UCSD-AML1 (cell line): ENCODE measurements around the gene MED7.

Experiments
- DNase-seq: peaks from one replicate; lab custom pipeline; 2025; ENCODE audit not compliant: unreplicated experiment; lab: John Stamatoyannopoulos, UW

Gene MED7

DNA sequence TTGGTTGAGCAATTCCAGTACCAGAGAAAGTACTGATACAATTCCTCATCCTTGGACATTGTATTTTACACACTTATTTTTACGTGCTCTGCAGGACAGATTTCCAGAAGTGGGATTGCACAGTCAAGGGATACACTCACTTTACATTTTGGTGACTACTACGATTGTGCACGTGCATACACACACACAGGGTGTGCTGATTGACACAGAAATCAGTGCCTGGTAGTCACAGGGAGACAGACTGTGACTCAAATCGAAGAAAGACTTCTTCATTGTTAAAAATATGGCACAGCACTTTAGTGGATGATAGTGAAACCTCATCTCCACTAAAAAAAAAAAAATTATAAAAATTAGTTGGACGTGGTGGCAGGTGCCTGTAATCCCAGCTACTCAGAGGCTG lies 21.9 kb upstream of the MED7 start:
- no peak for DNase-seq

DNA sequence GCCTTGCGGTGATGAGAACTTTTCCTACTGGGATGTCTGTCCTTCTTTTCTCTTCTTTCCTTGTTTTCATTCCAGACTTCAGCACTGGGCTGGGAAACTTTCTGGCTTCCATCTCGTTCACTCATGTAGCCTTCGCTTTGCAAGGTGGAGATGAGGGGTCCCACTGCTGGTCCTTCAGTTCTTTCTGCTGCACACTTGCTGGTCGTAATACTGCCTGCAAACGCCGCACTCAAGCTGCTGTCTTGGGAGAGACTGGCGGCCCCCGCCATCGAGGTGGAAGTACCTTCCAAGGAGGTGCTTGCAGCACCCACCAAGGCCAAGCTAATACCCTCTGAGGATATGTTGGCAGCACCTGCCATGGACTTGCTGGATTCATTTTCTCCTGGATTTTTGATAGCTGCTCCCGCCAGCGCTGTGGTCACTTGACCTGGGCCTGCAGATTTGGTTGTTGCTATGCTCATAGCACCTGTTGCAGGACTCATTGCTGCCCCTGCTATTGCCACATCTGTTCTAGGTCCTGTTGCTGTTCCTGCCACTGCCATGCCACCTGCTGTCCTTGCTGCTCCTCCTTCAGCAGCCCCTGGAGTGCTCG lies 20.4 kb upstream of the MED7 start:
- DNase-seq: no peak

GRCh38 chr5:157161996-157162395 lies 19.3 kb upstream of the MED7 start:
- DNase-seq: no peak

GRCh38 chr5:157160001-157160400 lies 17.3 kb upstream of the MED7 start:
- DNase-seq: no peak

DNA sequence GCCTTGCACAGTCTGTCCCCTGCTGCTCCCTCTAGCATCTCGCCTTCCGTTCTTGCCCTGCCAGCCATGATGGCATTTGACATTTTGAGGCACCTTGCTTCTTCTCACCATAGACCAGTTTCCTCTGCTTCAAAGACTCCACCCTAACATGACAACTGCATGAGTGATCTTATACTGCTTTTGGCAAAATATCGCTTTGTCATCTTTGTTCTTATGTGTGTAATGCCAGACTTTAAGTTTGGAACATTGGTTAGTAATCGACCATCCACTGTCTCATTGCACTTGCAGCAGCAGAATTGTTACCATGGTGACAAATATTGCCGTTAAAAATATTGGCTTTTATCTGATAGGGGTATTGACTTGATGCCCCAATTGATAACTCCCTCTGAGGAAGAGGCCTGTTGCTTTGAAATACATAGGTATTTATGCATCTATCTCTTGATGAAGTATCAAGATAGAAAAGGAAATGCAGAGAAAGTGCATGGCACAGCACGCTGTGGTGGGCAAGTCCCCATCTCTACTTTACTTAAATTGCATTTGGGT lies 16.6 kb upstream of the MED7 start:
- no peak for DNase-seq

- no peak for DNase-seq
Observed at GRCh38 chr5:157157293-157157891, 14.7 kb upstream of the MED7 start.

- DNase-seq: no peak
Observed at GRCh38 chr5:157155297-157155696, 12.6 kb upstream of the MED7 start.

- no peak for DNase-seq
Observed at GRCh38 chr5:157150995-157151394, 8.3 kb upstream of the MED7 start.

DNA sequence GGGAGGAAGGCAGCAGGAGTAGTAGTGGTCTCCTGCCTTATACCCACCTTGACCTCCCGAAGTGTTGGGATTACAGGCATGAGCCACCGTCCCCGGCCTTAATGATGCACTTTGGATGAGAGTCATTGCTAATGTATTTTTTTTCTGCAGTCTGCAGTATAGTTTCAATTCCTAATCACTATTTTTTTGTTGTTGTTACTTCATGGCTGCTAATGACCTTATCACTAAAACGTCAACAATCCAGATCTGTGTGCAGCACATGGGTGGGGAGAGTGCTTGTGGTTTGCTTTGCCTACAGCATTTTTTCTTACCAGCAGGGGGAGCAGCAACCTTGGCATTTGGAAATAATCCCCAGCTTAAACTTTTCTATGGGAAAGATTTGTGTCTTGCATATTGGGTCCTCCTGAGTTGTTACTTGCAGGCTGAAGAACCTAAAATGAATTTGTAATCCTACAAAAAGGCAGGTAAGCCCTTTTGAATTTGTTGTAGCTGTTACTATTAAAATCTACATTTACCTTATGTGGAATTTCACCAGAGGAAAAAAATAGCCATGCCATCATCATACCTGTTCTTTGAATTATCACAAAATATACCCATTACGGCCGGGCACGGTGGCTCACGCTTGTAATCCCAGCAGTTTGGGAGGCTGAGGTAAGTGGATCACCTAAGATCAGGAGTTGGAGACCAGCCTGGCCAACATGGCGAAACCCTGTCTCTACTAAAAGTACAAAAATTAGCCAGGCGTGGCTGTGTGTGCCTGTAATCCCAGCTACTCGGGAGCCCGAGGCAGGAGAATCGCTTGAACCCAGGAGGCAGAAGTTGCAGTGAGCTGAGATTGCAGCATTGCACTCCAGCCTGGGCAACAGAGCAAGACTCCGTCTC lies 6.3 kb upstream of the MED7 start:
- peak; percentile 34 for DNase-seq

DNA sequence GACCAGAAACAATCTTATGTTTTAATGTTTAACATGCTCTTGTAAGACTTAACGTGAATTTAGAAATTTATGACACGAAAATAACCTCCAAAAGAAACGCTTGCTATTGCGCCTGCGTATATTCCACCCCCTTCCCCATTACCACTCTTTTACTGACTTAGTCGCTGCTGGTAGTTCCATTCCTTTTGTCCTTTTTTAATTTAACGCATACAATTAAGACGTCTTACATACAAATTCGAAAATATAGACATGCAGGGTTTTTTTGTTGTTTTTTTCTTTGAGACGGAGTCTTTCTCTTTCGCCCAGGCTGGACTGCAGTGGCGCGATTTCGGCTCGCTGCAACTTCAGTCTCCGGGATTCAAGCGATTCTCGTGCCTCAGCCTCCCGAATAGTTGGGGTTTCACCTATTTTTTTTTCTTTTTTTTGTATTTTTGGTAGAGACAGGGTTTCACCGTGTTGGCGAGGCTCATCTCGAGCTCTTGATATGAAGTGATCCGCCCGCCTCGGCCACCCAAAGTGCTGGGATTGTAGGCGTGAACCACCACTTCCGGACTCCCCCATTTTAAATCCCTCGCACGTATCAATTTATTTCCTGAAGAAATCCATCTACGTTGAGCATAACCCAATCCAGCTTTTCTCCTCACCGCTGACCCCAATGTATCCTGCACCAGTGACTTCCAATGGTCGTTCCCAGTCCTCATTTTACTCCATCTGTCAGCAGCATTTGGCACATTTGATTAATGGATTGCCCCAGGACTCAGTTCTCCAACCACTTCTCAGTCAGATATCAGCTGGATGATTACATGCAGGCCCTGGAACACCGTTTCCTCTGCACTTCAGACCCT lies 684 bp upstream of the MED7 start:
- DNase-seq: peak; percentile 33

DNA sequence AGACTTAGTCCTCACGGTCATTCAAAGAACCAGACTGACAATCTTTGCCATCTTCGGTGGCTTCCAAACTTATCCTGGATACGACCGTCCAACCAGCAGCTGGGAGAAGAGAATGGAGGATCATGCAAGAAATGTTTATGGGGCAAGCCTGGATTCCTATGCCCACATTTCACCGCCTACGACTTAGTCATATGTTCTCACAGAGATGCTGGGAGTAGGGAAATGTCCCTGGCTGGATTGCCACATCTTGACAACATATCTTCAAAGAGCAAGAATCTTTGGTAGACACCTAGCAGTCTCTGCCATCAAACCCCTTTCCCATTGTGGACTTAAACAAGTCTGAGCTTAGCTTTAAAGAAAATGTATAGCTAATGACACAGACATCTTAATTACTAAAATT lies 5.0 kb downstream of the MED7 start:
- DNase-seq: no peak

DNA sequence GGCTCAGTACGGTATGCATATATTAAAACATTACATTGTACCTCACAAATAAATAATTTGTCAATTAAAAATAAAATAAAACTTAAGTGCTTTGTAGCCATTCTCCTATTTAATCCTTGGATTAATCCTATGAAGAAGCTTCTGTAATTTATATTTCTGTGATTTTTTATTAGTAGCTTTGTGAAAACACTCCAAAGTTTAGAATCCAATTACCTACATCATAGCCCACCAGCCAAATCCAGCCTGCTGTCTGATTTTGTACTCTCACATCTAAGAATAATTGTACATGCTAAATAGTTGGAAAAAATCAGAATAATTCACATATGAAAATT lies 10.4 kb downstream of the MED7 start:
- DNase-seq: no peak

- DNase-seq: no peak
Observed at GRCh38 chr5:157130925-157131324, 11.7 kb downstream of the MED7 start.

- no peak for DNase-seq
Observed at GRCh38 chr5:157121709-157122108, 21.0 kb downstream of the MED7 start.

DNA sequence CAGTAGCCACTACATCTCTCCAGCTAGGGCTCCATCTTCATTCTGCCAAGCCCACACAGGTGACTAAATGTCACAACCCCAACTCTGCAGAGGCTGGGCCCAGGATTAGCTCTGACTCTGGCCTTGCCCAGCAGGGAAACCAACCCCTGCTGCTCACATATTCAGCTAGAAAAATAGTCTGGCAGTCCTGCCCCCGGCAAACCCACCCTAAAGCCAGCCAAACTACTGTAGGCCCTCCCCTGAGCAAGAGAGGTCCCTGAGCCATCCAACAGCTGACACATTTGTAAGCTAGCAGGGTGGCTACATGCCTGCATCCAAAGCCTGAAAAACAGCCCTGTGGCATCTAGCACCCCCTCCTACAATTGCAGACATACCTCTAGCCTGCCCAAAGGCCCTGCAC lies 22.6 kb downstream of the MED7 start:
- no peak for DNase-seq

- no peak for DNase-seq
Observed at GRCh38 chr5:157116483-157116954, 26.1 kb downstream of the MED7 start.

- no peak for DNase-seq
Observed at GRCh38 chr5:157115502-157115901, 27.2 kb downstream of the MED7 start.

DNA sequence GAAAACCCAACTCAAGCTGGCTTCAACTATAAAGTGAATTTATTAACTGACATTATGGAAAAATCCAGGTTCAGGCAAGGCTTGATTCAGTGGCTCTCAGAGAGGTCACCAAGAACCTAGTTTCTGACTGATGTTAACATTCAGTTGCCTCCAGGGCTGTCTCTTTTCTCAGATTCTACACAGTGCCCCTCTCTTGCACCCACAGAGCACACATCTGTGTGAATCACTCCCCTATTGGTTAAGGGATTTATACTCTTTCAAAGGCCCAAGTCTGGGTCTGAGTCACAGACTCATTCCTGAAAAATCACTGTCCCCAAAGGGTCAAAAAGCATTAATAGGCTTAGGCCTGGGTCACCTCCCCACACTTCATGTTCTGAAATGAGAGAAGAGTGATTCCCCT lies 27.7 kb downstream of the MED7 start:
- no peak for DNase-seq

GRCh38 chr5:157113002-157113401 lies 29.7 kb downstream of the MED7 start:
- no peak for DNase-seq

GRCh38 chr5:157109744-157110143 lies 32.9 kb downstream of the MED7 start:
- DNase-seq: peak; percentile 39

DNA sequence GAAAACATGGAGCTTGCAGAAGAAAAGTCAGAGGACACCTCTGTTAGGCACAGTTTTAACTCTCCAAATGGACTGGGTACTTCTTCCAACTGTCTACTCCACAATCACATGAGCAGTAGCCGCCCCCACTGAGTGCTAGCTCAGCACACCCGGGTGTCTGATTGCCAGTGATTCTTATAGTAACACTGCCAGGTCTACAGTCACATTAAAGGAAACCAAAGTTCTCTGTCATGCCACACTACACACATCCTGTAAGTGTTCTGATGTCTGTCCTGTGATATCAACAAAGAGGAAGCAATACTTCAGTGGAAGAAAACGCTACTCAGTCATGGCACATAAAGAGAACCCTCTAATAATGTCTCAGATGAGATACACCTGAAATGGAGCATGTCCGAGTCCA lies 33.7 kb downstream of the MED7 start, which contains the start of gene HAVCR2:
TSS of gene HAVCR2 (minus strand) at position 69 of the 400 bp plus-strand sequence. CDS start at position 8, 61 bp downstream.
- DNase-seq: peak; percentile 53
